ENCODE results near the gene ASCC2.

DNA sequence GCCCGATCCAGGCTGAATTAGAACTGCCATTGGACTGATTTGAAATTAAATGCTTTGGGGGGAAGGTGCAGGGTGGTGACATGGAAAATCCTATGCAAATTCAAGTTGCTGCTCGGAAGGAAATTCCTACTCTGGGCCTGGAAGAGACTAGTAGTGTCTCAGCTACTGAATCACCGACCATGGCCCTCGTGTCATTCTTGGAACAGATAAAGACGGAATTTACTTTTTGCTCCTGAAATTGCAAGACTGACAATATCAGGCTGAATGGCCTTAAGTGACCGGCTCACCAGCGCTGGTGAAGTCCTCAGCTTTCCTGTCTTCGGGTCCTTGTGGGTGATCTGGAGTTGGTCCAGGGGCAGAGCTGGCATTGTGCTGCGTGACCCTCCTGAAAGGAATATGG lies 6.1 kb downstream of the ASCC2 start:
- TF ChIP-seq, protein P1, sequence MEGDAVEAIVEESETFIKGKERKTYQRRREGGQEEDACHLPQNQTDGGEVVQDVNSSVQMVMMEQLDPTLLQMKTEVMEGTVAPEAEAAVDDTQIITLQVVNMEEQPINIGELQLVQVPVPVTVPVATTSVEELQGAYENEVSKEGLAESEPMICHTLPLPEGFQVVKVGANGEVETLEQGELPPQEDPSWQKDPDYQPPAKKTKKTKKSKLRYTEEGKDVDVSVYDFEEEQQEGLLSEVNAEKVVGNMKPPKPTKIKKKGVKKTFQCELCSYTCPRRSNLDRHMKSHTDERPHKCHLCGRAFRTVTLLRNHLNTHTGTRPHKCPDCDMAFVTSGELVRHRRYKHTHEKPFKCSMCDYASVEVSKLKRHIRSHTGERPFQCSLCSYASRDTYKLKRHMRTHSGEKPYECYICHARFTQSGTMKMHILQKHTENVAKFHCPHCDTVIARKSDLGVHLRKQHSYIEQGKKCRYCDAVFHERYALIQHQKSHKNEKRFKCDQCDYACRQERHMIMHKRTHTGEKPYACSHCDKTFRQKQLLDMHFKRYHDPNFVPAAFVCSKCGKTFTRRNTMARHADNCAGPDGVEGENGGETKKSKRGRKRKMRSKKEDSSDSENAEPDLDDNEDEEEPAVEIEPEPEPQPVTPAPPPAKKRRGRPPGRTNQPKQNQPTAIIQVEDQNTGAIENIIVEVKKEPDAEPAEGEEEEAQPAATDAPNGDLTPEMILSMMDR (IDR thresholded peaks at IDR 0.05), result no peak
- no peak for TF ChIP-seq POLR2A (IDR thresholded peaks at IDR 0.05)
